GM18861 (cell line): ENCODE measurements around the gene DHFR.

Experiments used
- ATAC-seq: cut with Tn5 transposase; IDR thresholded peaks from one replicate; pipeline ENCODE4 v1.9.1; 2021; ENCODE audit not compliant: unreplicated experiment

Gene DHFR

DNA sequence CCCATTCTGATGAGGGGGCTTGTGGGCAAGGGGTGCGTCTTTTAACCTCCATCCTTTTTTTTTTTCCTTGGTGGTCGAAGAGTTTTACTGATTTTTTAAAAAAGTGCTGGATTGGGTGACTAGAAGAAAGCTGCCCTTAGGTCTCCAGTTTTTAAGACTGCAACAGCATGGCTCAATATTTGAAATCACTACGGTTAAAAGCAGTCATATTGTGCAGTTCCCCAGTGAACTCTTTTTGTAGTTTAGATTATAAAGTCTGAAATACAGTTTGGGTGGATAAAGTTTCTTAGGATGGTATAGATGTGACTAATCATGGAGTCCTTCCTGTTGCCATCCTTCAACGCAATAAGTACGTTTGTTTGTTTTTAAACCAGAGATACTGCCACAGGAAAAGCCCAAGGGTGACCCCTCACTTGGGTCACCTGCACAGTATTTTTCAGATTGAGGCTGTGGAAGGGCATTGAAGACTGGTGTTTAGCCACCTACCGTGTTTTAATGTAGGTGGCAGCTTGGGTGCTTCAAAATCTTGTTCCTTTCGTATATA, 520 bp upstream of the DHFR start:
- no peak for ATAC-seq

DNA sequence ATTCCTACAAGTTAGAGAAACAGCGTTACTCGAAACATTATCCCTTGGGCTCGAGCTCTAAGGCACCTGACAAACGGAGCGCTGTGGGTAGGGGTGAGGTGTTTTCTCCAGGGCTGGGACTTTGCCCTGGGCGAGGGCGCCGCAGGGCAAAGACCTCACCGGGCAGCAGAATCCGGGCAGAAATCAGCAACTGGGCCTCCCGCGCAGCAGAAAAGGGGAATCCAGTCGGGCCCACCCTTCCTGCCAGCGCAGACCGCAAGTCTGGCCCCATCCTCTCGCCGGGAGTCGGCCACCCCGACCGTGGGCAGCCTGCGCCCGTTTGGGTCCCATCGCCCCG, 761 bp downstream of the DHFR start:
- ATAC-seq, result no peak

DNA sequence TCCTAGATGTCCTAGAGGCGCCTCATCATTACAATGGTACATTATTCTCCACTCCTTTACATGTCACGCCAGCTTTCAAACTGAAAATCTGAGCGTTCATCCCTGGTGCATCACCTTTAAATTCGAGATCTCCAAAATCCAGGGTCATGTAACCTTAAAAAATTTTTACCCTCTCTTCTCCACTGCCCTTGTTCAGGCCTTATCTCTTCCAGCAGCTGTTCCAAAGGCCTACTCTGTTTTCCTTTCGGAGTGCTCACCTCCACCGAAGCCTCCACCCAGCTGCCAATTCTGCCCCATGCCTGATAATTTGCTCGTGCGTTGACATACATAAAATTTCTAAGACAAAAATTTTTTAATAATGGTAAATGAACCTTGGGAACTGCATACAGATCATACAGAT, 1.3 kb downstream of the DHFR start:
- ATAC-seq, result no peak

DNA sequence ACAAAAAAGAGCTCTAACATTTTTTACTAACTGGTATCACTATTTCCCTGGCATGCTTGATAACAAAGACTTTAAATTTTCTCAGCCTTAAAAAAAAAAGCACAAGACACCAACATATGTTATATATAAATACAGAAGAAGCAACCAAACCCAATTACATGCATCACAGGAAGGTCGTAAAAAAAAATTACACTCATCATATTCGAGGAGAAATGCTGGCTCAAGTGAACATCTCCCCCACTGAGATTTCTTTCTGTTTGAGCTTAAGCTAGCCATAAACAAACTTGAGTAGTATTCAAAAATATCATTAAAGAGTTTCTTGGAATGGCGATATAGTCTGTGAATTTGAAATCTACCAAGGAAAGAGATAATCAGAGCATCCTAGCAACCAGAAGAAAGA, 7.9 kb downstream of the DHFR start:
- no peak for ATAC-seq

DNA sequence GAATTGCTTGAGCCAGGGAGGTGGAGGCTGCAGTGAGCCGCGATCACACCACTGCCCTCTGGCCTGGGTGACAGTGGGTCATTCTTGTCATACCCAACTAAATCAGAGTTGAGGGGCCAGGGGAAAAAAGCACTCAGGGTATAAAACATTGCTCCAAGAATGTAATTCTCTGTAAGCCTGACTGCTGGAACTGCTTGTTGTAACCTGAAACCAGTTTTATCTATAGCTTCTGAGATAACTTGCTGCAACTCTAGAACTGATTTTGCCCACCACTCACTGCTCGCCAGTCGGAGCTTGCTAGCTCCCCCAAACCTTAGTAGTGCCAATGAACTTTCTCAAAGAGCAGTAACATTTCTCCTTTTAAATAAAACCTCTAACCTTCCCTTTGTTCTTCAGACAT, 9.9 kb downstream of the DHFR start:
- no peak for ATAC-seq

DNA sequence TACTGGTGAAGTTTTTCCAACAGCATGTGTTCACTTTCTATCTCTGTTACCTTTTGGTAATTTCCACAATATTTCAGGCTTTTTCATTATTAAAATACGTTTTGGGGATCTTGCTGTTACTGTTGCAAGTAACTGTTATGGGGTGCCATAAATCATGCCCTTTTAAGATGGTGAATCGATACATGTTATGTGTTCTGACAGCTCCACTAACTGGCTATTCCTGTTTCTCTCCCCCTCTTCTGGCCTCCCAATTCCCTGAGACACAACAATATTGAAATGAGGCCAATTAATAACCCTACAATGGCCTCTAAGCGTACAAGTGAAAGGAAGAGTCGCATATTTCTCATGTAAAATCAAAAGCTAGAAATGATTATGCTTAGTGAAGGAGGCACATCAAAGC, 13.4 kb downstream of the DHFR start:
- ATAC-seq, result no peak

DNA sequence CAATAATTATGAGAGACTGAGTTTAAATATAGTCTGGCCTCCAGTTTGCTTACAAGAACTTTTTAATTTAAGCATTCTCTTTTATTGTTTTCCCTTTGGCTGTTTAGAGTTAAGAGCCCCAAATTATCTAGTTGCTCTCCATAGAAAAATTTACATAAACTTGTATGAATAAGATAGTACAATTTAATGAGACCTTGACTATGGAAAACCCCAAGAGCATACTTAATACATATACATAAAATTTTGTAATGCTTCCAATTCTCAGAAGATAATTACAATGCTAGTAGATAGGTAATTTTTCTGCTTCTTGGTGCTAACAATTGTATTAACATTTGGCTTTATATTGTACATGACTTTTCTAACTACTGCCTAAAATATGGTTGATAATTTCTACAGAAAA, 20.6 kb downstream of the DHFR start:
- ATAC-seq, result no peak

DNA sequence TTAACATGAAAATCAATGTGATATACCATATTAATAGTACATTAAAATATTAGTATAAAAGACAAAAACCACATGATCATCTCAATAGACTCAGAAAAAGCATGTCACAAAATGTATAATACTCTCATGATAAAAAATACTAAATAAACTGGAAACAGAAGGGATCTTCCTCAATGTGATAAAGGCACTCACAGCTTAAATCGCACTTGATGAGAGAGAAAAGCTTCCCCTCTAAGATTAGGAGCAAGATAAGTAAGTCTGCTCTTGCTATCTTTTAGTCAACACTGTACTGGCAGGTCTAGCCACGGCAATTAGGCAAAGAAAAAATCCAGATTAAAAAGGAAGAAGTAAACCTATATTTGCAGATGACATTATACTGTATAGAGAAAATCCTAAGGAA, 22.1 kb downstream of the DHFR start:
- no peak for ATAC-seq

DNA sequence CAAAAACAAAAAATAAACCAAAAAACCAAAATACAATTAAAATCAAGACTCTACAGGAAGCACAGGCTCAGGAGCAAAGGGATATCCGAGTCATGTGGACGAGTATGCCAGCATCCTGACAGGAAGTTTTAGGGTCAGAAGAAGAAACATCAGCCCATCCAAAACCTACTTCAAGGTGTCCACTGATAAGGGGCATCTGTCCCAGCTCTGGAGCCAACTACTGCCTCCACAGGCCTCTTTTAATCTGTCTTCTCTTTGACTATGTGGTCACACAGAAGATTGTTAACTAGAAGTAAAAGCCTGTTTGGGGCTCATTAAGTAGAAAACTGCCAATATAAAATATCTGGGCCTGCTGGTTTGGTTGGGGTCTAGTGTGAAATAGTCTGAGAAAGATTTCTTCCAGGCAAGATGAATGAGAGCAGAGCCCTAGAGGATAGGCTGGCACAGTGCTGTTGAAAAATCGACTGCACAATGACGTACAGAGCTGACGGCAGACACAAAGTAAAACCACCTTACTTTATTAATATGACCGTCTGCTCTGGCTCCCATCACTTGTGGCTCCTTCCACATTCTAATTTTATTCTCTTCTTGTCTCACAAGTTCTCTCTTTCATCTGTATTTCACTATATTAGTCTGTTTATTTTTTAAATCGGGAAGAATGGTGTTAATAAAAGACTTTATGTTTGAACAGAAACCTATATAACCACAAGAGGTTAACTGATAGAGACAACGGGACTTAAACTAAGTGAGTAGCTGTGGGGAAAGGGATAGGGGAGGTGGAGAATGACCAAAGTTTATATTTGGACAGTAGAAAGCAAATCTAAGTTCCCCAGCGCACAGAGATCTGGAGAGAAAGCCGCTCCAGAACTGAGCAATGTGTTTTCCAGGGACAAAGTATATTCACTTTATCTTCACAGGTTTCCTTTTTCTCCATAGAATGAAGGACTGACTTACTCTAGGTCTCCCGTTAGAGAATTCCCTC, 23.2 kb downstream of the DHFR start:
- no peak for ATAC-seq

DNA sequence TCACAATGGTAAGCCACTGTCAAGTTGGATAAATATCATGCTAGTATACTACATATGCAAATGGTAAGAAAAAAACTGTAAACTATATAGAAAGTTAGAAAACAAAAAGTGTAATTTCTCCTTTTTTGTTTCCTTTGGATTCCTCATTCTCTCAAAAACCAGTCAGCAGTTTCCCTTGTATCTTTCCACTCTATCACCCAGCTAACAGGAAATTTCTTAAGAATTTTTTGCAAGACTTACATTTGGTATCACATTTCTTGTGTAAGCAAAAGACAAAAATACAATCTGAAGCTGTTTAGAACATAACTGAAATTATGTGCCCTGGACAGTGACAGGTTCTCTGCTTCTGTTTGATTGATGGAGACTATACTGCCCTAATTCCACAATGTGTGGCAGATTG, 25.5 kb downstream of the DHFR start:
- ATAC-seq, result no peak

DNA sequence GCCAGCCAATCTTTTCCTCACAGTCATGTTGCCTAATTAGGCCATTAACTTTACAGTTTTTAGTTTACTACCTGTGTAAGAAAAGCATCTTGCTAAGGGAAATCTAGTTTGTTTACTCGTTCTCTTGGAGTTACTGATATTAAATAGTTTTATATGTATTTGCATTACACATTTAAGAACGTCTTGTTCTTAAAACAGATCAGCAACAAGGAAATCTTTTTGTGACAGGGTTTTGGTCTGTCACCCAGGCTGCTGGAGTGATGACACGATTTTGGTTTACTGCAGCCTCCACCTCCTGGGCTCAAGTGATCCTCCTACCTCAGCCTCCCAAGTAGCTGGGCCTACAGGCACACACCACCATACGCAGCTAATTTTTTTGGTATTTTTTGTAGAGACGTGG, 29.6 kb downstream of the DHFR start:
- no peak for ATAC-seq

DNA sequence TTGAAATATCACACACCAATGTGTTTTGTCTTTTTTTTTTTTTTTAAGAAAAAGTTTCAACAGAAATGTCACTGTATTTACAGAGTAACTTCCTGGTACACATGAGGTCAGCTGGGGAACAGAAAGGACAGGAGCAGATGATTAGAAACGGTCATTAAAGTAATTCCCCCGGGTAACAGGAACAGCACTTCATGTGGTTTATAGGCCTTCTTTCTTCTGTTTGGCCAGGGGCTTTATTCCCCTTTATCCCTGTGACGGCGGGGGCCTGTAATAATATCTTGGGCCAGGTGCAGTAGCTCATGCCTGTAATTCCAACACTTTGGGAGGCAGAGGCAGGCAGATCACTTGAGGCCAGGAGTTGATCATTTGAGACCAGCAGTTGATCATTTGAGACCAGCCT, 30.8 kb downstream of the DHFR start:
- ATAC-seq, result no peak

DNA sequence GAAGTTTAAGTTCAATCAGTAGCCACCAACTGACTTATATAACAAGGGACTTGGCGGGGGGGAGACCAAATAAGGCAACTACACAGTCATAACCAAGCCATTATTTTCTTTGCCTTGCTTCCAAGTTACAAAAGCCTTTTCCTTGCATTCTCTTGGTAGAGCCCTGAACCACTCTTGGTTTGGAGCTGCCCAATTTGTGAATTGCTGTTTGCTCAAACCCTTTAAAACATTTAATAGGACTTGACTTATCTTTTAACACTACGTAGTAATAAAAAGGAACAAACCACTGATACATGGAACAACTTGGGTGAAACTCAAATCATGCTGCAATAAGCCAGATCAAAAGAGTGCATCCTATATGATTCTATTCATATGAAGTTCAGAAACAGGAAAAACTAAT, 32.0 kb downstream of the DHFR start:
- no peak for ATAC-seq

DNA sequence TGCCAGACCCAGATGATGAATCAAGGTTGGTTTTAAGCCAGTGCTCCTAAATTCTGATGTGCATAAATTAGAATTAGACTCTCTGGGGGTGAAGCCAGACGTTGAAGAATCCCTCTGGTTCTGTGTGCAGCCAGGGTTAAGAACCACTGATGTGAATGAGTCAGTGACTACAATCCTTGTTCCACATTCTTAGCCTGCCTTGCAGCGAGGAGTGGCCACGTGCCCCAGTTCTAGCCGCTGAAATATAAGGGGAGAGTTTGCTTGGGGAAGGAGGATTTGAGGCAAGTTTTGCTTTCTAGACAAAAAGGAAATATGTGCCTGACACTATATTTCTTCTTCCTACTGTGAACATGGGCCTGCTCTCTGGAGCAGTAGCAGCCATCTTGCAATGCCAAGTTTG, 34.6 kb downstream of the DHFR start:
- ATAC-seq, result no peak

DNA sequence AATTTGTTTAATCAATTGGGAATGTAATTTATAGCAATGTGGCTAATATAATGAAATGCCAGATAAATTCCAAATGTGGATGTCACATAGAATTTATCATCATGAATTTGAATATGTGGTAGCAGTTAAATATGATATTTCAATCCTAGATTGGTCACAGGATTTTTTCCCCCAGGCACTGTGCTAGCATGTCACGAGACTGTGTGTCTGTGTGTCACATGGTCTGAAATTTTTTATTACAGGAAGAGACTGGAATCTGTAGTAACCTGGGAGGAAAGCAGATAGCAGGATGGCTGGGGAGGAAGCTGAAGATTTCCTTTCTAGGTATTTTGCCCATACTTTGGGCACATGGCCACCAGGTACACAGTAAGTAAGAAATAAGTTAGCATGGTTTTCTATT, 35.7 kb downstream of the DHFR start:
- ATAC-seq, result no peak

DNA sequence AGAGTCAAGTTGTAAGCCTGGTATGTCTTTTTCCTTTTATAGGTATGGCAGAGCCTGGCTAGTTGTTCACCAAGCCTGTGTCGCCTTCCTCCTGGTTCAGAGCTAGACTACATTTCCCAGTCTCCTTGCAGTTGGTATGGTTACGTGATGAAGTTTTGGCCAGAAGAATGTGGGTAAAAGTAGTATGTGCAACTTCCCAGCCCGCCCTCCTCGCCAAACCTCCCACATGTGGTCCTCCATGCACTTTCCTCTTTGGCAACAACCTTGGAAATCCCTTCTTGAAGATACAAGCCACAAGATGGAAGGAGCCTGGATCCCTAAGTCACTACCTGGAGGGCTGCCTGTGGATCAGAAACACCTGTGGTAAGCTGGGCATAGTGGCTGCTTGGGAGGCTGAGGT, 36.3 kb downstream of the DHFR start:
- no peak for ATAC-seq

DNA sequence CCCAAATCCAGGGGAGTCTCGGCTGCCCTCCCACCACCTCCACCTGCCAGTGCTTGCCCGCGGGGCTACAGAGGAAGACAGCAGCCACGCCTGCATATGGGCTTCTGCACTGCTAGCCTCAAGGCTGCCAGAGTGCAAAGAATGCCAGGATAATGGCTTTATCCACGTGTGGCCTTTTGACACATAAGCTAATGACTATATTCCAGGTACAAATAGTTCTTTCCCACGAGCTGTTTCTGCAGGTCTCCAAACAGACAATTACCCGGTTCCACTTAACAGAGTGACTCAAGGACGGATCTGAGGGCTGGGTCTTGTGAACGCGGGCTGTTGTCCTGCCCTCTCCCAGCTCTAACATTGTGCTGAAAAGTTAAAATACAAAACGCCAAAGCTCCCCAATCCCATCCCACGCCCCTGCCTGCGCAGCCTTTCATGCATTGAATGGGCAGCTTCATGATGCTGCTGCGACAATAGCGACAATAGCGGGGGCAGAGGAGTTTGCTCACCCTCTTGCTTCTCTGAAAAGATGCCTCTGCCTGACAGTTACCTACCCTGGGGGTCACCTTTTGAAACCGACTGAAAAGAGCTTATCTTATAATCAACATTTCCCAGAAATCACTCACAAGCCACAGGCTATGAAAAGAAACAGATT, 39.4 kb downstream of the DHFR start:
- no peak for ATAC-seq

DNA sequence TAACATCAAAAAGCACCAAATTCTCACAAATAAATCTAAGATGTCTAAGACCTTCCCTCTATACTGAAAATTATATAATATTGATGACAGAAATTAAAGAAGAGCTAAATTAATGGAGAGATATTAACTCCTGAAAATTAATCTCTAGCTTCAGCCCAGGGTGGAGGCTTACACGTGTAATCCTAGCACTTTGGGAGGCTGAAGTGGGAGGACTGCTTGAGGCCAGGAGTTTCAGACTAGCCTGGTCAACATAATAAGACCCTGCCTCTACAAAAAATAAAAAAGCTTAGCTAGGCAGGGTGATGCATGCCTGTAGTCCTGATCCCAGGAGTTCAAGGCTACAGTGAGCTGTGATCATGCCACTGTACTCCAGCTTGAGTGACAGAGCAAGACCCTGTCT, 45.1 kb downstream of the DHFR start:
- ATAC-seq, result no peak

DNA sequence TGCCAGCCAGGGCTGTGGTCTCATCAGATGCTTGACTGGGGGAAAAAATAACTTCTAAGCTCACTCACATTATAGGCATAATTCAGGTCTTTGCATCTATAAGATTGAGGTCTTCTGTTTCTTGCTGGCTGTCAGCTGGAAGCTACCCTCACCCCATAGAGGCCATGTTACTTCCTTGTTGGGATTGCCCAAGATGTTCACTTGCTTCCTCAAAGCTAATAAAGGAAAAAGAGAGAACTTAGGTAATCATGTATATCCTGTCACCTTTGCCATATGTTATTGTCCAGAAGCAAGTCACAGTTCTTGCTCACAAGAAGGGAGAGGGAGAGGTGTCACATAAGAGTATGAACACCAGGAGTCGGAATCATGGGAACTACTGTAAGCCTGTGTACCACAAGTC, 46.1 kb downstream of the DHFR start:
- ATAC-seq, result no peak

DNA sequence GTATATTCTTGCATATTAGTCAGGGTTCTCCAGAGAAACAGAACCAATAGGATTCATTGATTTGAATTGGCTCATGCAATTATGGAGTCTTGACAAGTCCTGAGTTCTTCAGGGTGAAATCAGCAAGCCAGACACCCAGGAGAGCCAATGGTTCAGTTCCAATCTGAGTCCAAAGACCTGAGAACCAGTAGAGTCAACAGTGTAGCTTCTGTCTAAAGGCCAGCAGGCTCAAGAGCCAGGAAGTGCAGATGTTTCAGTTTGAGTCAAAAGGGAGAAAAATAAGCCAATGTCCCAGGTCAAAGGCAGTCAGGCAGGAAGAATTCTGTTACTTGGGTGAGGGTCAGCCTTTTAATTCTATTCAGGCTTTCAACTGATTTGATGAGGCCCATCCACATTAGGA, 47.0 kb downstream of the DHFR start:
- ATAC-seq, result peak; percentile 95

DNA sequence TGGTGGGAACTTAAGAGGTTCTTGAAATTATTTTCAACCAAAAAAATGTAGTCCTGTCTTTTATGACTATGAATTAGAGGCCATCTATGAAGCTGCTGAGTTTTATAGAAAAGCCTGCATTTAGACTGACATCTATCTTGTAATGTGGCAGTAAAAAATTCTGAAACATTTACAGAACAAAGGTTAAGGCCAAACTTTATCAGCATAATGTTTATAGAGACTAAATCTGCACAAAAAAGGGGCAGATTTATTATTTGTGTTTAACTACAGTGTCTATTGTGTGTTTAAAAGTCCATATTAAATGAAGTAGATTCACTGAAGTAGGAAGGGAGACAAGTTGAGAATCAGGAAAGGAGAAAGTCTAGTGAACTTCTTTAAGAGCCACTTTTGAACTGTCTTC, 47.4 kb downstream of the DHFR start:
- no peak for ATAC-seq

DNA sequence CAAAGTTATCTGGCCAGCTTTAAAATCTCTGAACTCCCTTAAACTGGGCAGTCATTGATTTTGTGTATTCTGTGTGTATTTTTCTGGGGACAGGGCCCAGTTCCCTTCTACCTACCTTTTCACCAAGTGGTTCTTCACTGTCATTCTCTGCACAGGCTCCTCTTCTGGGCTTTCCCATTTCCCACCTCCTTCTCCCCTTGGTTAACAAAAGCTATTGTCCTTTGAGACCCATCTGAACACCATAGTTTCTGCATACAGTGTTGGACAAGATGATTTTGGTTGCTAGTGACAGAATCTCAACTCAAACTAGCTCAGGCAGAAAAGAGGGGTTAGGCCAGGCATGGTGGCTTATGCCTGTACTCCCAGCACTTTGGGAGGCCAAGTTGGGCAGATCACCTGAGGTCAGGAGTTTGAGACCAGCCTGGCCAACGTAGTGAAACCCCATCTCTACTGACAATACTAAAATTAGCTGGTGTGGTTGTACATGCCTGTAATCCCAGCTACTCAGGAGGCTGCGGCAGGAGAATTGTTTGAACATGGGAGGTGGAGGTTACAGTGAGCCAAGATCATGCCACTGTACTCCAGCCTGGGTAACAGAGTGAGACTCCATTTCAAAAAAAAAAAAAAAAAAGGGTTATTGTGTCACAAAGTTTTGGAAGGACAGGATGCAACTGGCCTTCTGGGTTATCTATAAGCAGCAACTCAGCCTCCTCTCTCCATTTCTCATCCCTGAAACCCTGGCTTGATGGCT, 53.7 kb downstream of the DHFR start:
- ATAC-seq, result no peak
